ENCODE data around the gene PRDM15. TPM values are rescaled to one million over a fixed set of nuclear protein-coding genes. Genes with fewer than 3 reads are reported as not detected.

Gene PRDM15
- polyA plus RNA-seq, 3 donors: 0.19 to 19.0 (median 0.74) TPM

DNA sequence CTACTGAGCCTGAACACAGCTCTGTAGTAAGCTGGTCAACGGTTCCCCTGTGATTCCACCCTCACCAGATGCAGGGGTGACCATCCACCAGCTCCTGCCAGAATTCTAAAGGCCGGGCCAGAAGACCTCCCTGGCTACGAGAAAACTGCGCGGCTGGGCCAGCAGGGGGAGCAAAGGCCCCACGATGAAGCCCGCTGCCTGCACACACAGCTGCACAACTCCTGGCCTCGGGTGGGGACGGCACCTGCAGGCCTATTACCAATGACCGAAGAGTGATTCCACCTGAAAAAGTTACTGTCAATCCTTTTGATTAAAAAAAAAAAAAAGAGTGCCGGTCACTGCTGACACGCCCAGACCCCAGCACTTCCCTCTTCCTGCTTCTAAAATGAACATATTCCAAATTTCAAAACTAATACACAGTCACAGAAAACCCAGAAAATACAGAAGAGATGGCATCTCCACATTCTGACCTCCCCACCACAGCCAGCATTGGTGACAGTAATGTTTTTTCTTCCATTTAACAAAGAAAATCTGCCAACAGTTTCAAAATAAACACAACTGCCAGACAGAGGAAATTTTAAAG lies 62.5 kb downstream of the PRDM15 start:
- H3K27ac ChIP-seq (ENCODE audit: low read depth in 1 of 2, low read length in 2 of 2): no peak overlapping the region
- WGBS (ENCODE audit: insufficient coverage): 20% methylated on average over 11 of the region's 12 CpGs
- no peaks in the 10 kb centered on the region for H3K79me2 ChIP-seq (ENCODE audit: insufficient read depth, low read length)
- TF ChIP-seq, protein P1, sequence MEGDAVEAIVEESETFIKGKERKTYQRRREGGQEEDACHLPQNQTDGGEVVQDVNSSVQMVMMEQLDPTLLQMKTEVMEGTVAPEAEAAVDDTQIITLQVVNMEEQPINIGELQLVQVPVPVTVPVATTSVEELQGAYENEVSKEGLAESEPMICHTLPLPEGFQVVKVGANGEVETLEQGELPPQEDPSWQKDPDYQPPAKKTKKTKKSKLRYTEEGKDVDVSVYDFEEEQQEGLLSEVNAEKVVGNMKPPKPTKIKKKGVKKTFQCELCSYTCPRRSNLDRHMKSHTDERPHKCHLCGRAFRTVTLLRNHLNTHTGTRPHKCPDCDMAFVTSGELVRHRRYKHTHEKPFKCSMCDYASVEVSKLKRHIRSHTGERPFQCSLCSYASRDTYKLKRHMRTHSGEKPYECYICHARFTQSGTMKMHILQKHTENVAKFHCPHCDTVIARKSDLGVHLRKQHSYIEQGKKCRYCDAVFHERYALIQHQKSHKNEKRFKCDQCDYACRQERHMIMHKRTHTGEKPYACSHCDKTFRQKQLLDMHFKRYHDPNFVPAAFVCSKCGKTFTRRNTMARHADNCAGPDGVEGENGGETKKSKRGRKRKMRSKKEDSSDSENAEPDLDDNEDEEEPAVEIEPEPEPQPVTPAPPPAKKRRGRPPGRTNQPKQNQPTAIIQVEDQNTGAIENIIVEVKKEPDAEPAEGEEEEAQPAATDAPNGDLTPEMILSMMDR (IDR thresholded peaks at IDR 0.05): peak; percentile 84
- H4K20me1 ChIP-seq (ENCODE audit: insufficient read depth, low read length): no peaks in the 10 kb centered on the region
- no peak overlapping the region for H2AFZ ChIP-seq (ENCODE audit: insufficient read depth, low read depth, low read length, poor library complexity, severe bottlenecking)
- Mint-ChIP-seq H3K4me3 (peak overlapping the region in 1 of 2 donors; percentile 71), H3K36me3 (peaks cover 45 to 48% of the 10 kb centered on the region in 2 donors), H3K9me3 (no peaks in the 10 kb centered on the region), H3K4me1 (peaks cover 7% of the 10 kb centered on the region), H3K27ac (peak overlapping the region in 5 of 7 donors; percentile 1 to 68 (median 13)), H3K27me3 (ENCODE audit: low read depth in 3 of 3) (no peaks in the 10 kb centered on the region)
- peak overlapping the region in 1 of 3 experiments; percentile 28 for H3K4me3 ChIP-seq (replicated peaks in 1 of 3; ENCODE audit: low read depth in 2 of 3, low read length in 3 of 3)
- no peaks in the 10 kb centered on the region for H3K9me3 ChIP-seq (replicated peaks in 1 of 2; ENCODE audit: control insufficient read depth in 1 of 2, insufficient read depth in 1 of 2, low read length in 2 of 2)
- intact Hi-C loops (cut with micrococcal nuclease): loop anchor here (2.0 to 10.0 kb wide), 3 partner anchors 206 to 648 kb away; no protein-coding TSS in a partner anchor
- H3K4me2 ChIP-seq (replicated peaks; ENCODE audit: extremely low read depth, low read length, poor library complexity, severe bottlenecking): peak overlapping the region; percentile 49
- H3K36me3 ChIP-seq (replicated peaks in 1 of 2; ENCODE audit: control insufficient read depth in 1 of 2, insufficient read depth in 2 of 2, low read length in 2 of 2): peaks cover 14 to 59% of the 10 kb centered on the region in 2 donors
- no peak overlapping the region for H3K9ac ChIP-seq (ENCODE audit: insufficient read depth, low read length, poor library complexity, severe bottlenecking)
- H3K27me3 ChIP-seq (ENCODE audit: control insufficient read depth in 2 of 2, insufficient read depth in 2 of 2, low read length in 2 of 2): no peaks in the 10 kb centered on the region
- peak; percentile 15 to 46 (median 31) for DNase-seq
- peaks cover 4 to 6% of the 10 kb centered on the region in 2 donors for H3K4me1 ChIP-seq (ENCODE audit: control insufficient read depth in 1 of 2, insufficient read depth in 2 of 2, low read length in 2 of 2)

DNA sequence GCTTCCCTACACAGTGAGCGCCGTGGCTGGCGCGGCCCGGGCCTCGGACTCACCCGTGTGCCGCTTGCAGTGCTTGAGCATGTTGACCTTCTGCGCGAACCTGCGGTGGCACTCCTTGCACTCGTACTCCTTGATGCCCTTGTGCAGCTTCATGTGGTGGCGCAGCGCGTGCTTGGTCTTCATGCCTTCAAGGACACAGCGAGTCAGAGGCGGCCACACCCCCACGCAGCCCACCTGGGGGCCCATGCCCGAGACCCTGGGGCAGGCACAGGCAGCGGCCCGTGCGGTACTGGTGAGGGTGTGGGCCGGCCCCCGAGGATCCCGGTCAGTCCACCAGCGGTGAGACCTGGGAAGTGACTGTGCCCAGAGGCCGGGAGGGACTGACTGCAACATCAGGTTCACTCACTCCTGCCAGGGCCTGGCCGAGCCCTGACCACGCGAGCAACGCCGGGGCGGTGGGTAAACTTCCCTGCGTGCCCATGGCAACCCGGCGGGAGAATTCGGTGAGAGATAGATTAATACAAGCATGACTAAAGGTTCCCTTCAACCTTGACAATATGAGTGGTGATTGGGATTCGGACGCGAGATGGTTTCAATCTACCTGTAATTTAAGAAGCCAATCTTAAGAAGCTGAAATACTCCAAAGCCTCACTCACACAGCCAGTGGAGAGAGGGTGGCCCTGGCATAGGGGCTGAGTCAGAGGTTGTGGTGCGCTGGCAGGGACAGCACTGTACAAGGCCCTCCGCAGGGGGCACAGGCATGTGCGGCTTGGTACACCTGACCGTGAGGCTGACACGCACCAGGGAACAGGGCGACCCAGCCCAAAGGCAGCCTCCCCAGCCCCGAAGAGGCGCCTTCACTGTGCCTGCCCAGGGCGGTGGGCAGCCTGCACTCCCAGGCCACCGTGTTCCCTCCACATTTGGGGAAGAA lies 63.2 kb downstream of the PRDM15 start:
- no peaks in the 10 kb centered on the region for H3K27me3 ChIP-seq (ENCODE audit: control insufficient read depth in 2 of 2, insufficient read depth in 2 of 2, low read length in 2 of 2)
- Mint-ChIP-seq H3K4me3 (no peak overlapping the region), H3K9me3 (no peaks in the 10 kb centered on the region), H3K4me1 (peaks cover 7% of the 10 kb centered on the region), H3K27me3 (ENCODE audit: low read depth in 3 of 3) (no peaks in the 10 kb centered on the region), H3K27ac (peak overlapping the region in 1 of 7 donors; percentile 42), H3K36me3 (peaks cover 45 to 55% of the 10 kb centered on the region in 2 donors)
- no peak overlapping the region for H3K4me2 ChIP-seq (replicated peaks; ENCODE audit: extremely low read depth, low read length, poor library complexity, severe bottlenecking)
- H3K4me3 ChIP-seq (replicated peaks in 1 of 3; ENCODE audit: low read depth in 2 of 3, low read length in 3 of 3): no peak overlapping the region
- 95% methylated on average over 41 of the region's 50 CpGs for WGBS (ENCODE audit: insufficient coverage)
- peaks cover 4 to 6% of the 10 kb centered on the region in 2 donors for H3K4me1 ChIP-seq (ENCODE audit: control insufficient read depth in 1 of 2, insufficient read depth in 2 of 2, low read length in 2 of 2)
- H3K79me2 ChIP-seq (ENCODE audit: insufficient read depth, low read length): no peaks in the 10 kb centered on the region
- H2AFZ ChIP-seq (ENCODE audit: insufficient read depth, low read depth, low read length, poor library complexity, severe bottlenecking): no peak overlapping the region
- H3K27ac ChIP-seq (ENCODE audit: low read depth in 1 of 2, low read length in 2 of 2): no peak overlapping the region
- intact Hi-C loops (cut with micrococcal nuclease): loop anchor here (2.0 to 10.0 kb wide), 3 partner anchors 205 to 649 kb away; no protein-coding TSS in a partner anchor
- H3K36me3 ChIP-seq (replicated peaks in 1 of 2; ENCODE audit: control insufficient read depth in 1 of 2, insufficient read depth in 2 of 2, low read length in 2 of 2): peaks cover 12 to 56% of the 10 kb centered on the region in 2 donors
- DNase-seq: no peak
- H3K9ac ChIP-seq (ENCODE audit: insufficient read depth, low read length, poor library complexity, severe bottlenecking): no peak overlapping the region
- TF ChIP-seq, protein P1 (IDR thresholded peaks at IDR 0.05): no peak
- no peaks in the 10 kb centered on the region for H3K9me3 ChIP-seq (replicated peaks in 1 of 2; ENCODE audit: control insufficient read depth in 1 of 2, insufficient read depth in 1 of 2, low read length in 2 of 2)
- no peaks in the 10 kb centered on the region for H4K20me1 ChIP-seq (ENCODE audit: insufficient read depth, low read length)
